ENCODE measurements around the gene HDAC10.
A peak's percentile ranks its signal among the peaks of the same experiment; 100 is the strongest.
"Not testable (repeated sequence)": the region's sequence is repeated elsewhere in the genome, so short reads cannot be mapped to it uniquely, and the experiment has no call there.

Gene HDAC10

GRCh38 chr22:50215297-50216054, 35.6 kb downstream of the HDAC10 start:
- DNase-seq: no peak

GRCh38 chr22:50213263-50213662, 37.8 kb downstream of the HDAC10 start:
- DNase-seq: no peak

- no peak for DNase-seq
Measured at GRCh38 chr22:50211147-50211546, 39.9 kb downstream of the HDAC10 start.

GRCh38 chr22:50210378-50211139, 40.5 kb downstream of the HDAC10 start:
- DNase-seq: no peak

GRCh38 chr22:50209893-50210292, 41.2 kb downstream of the HDAC10 start:
- DNase-seq: no peak

- DNase-seq: no peak
Measured at GRCh38 chr22:50208939-50209892, 41.8 kb downstream of the HDAC10 start.

- no peak for DNase-seq
Measured at GRCh38 chr22:50208430-50208938, 42.6 kb downstream of the HDAC10 start.

- no peak for DNase-seq
Measured at GRCh38 chr22:50207383-50208140, 43.5 kb downstream of the HDAC10 start.

- DNase-seq: no peak
Measured at GRCh38 chr22:50206599-50206998, 44.5 kb downstream of the HDAC10 start.

GRCh38 chr22:50205781-50206569, 45.1 kb downstream of the HDAC10 start:
- DNase-seq: no peak

- not testable (repeated sequence) for DNase-seq
Measured at GRCh38 chr22:50204998-50205397, 46.1 kb downstream of the HDAC10 start.

- DNase-seq: no peak
Measured at GRCh38 chr22:50204571-50204970, 46.5 kb downstream of the HDAC10 start.

GRCh38 chr22:50203288-50203687, 47.8 kb downstream of the HDAC10 start:
- no peak for DNase-seq

- DNase-seq: no peak
Measured at GRCh38 chr22:50202130-50202666, 48.9 kb downstream of the HDAC10 start.

- DNase-seq: no peak
Measured at GRCh38 chr22:50201191-50202129, 49.6 kb downstream of the HDAC10 start.

- DNase-seq: peak; percentile 57
Measured at GRCh38 chr22:50200461-50201190, 50.4 kb downstream of the HDAC10 start, which contains the start of gene SELENOO. SELENOO (plus strand) TSS chr22:50201011; CDS start chr22:50201037, 26 bp downstream.

GRCh38 chr22:50199829-50200460, 51.1 kb downstream of the HDAC10 start:
- no peak for DNase-seq

- no peak for DNase-seq
Measured at GRCh38 chr22:50199251-50199721, 51.8 kb downstream of the HDAC10 start.

Measured in NCI-H1092 (cell line).